A549 (cell line): Measurements from ENCODE around the gene TAS2R3. TPM values are rescaled to one million over a fixed set of nuclear protein-coding genes. Genes with fewer than 3 reads are reported as not detected.
A peak's percentile ranks its signal among the peaks of the same experiment; 100 is the strongest.
"Not testable (repeated sequence)": the region's sequence is repeated elsewhere in the genome, so short reads cannot be mapped to it uniquely, and the experiment has no call there.

Source experiments
- ATAC-seq, 2 experiments: fragments of 200-7000 bp in 1 of 2; fragments of >200 bp in 1 of 2; cut with Nextera tagmentation in 1 of 2; cut with Tn5 transposase in 1 of 2; 3 replicates each; pipeline versions ENCODE4 v1.8.0 to v1.9.1; 2018 to 2020; ENCODE audit warnings: mild to moderate bottlenecking in 1 of 2, moderate library complexity in 1 of 2
- CTCF ChIA-PET: fragments of 300-600 bp; sonication (Branson Sonifier 250); formaldehyde crosslinking; extraction: SDS; loops from one replicate; lab custom pipeline; 2021; ENCODE audit warnings: antibody characterized with exemption, inconsistent platforms; lab: Yijun Ruan, JAX
- POLR2A ChIA-PET: fragments of 350-600 bp; formaldehyde crosslinking; extraction: SDS; loops from one replicate; lab custom pipeline; 2021; ENCODE audit warnings: antibody characterized with exemption, inconsistent platforms; lab: Yijun Ruan, JAX
- DNase-seq, 2 experiments: peaks; one replicate each; pipeline versions ENCODE4 v3.0.0 to v3.0.0-alpha.2; 2011 to 2016; ENCODE audit warnings: low read depth in 1 of 2, low spot score in 1 of 2
- FAIRE-seq: peaks from 2 replicates; lab custom pipeline; 2011; peaks lifted over from hg19 to GRCh38; lab: Jason Lieb, UNC
- H3K27ac ChIP-seq, 2 experiments: fragments of >200 bp; sonication (Bioruptor Twin); formaldehyde crosslinking; 3 replicates each; pipeline ENCODE4 v1.5.1; 2016 to 2017
- H3K4me1 ChIP-seq: fragments of >200 bp; sonication (Bioruptor Twin); formaldehyde crosslinking; 3 replicates; pipeline ENCODE4 v1.6.1; 2016
- H3K4me2 ChIP-seq: fragments of >200 bp; sonication (Bioruptor Twin); formaldehyde crosslinking; 3 replicates; pipeline ENCODE4 v1.6.1; 2016
- H3K4me3 ChIP-seq: fragments of >200 bp; sonication (Bioruptor Twin); formaldehyde crosslinking; 3 replicates; pipeline ENCODE4 v1.5.1; 2016
- H3K9me3 ChIP-seq: fragments of >200 bp; sonication (Bioruptor Twin); formaldehyde crosslinking; 3 replicates; pipeline ENCODE4 v1.6.1; 2016
- BCL3 ChIP-seq: fragments of >200 bp; sonication (Bioruptor Twin); formaldehyde crosslinking; IDR thresholded peaks from 3 replicates; pipeline ENCODE4 v1.6.1; 2016
- CBX2 ChIP-seq: fragments of 200-600 bp; sonication (generic); IDR thresholded peaks from 2 replicates; pipeline ENCODE4 v1.6.1; 2016; ENCODE audit warnings: low read depth, mild to moderate bottlenecking, borderline replicate concordance
- CEBPB ChIP-seq, 2 experiments: fragments of >200 bp in 1 of 2; sonication (Bioruptor Twin) in 1 of 2; formaldehyde crosslinking in 1 of 2; IDR thresholded peaks; 2 replicates each; pipeline ENCODE4 v1.6.1; 2012 to 2016
- CHD2 ChIP-seq: fragments of 150-350 bp; IDR thresholded peaks from 2 replicates; pipeline ENCODE4 v1.6.1; 2014; ENCODE audit warnings: low read length; ENCODE audit not compliant: partially characterized antibody
- EHMT2 ChIP-seq: fragments of 200-600 bp; sonication (generic); IDR thresholded peaks from 2 replicates; pipeline ENCODE4 v1.6.1; 2016; ENCODE audit warnings: antibody characterized with exemption, low read depth, mild to moderate bottlenecking, moderate library complexity
- ESRRA ChIP-seq: fragments of 150-350 bp; IDR thresholded peaks from 2 replicates; pipeline ENCODE4 v1.6.1; 2014; ENCODE audit warnings: mild to moderate bottlenecking, low read length, borderline replicate concordance
- FOSL2 ChIP-seq, 2 experiments: fragments of 450-650 bp in 1 of 2; fragments of >200 bp in 1 of 2; sonication (Bioruptor Twin) in 1 of 2; formaldehyde crosslinking; IDR thresholded peaks; 2 replicates each; pipeline versions ENCODE4 v1.5.0 to v1.6.1; 2016 to 2020; ENCODE audit warnings: mild to moderate bottlenecking in 1 of 2, moderate library complexity in 1 of 2
- FOXS1 ChIP-seq: fragments of 250-450 bp; sonication (Bioruptor Pico); IDR thresholded peaks from 2 replicates; pipeline ENCODE4 v1.5.0; 2020; ENCODE audit warnings: mild to moderate bottlenecking, moderate library complexity
- JUN ChIP-seq, 2 experiments: fragments of >200 bp; sonication (Bioruptor Twin); formaldehyde crosslinking; IDR thresholded peaks; 2 replicates in 1 of 2; 3 replicates in 1 of 2; pipeline ENCODE4 v1.6.1; 2016 to 2017
- JUNB ChIP-seq: fragments of >200 bp; sonication (Bioruptor Twin); formaldehyde crosslinking; IDR thresholded peaks from 2 replicates; pipeline ENCODE4 v1.6.1; 2016
- KDM1A ChIP-seq: fragments of 200-600 bp; sonication (generic); IDR thresholded peaks from 2 replicates; pipeline ENCODE4 v1.6.1; 2016; ENCODE audit warnings: low read depth, mild to moderate bottlenecking
- KDM5A ChIP-seq: fragments of 200-600 bp; sonication (generic); IDR thresholded peaks from 2 replicates; pipeline ENCODE4 v1.6.1; 2016; ENCODE audit warnings: antibody characterized with exemption, mild to moderate bottlenecking
- MAFK ChIP-seq: fragments of 450-650 bp; IDR thresholded peaks from 2 replicates; pipeline ENCODE4 v1.6.1; 2014; ENCODE audit not compliant: partially characterized antibody
- MAZ ChIP-seq: fragments of 150-350 bp; IDR thresholded peaks from 2 replicates; pipeline ENCODE4 v1.6.1; 2014; ENCODE audit warnings: antibody characterized with exemption, low read depth, low read length, borderline replicate concordance
- POLR2A ChIP-seq: IDR thresholded peaks from 2 replicates; pipeline ENCODE4 v1.6.1; 2012; ENCODE audit warnings: mild to moderate bottlenecking, low read length
- SREBF2 ChIP-seq: fragments of 450-650 bp; IDR thresholded peaks from 2 replicates; pipeline ENCODE4 v1.6.1; 2014; ENCODE audit warnings: mild to moderate bottlenecking, moderate library complexity
- TP53 ChIP-seq: fragments of 250-450 bp; sonication (Bioruptor Pico); IDR thresholded peaks from 2 replicates; pipeline ENCODE4 v1.5.0; 2021; ENCODE audit warnings: mild to moderate bottlenecking, moderate library complexity
- USF2 ChIP-seq: fragments of 450-650 bp; IDR thresholded peaks from 2 replicates; pipeline ENCODE4 v1.6.1; 2014; ENCODE audit warnings: antibody characterized with exemption
- ZFP36 ChIP-seq: fragments of 450-650 bp; IDR thresholded peaks from 2 replicates; pipeline ENCODE4 v1.6.1; 2014; ENCODE audit warnings: borderline replicate concordance; ENCODE audit not compliant: partially characterized antibody
- WGBS: methylation state at CpG from one replicate; pipeline ENCODE4 v1.1.6; 2017; ENCODE audit errors: missing lambda C conversion rate; 5-methylcytosine and 5-hydroxymethylcytosine counted together
- polyA plus RNA-seq, 4 experiments: library from polyadenylated mRNA; depleted of rRNA in 3 of 4; stranded (reverse); fragments of >200 nt; fragmentation: RNase III in 1 of 4; extraction: RNeasy Plus Mini Kit Qiagen cat#74134 plus additional on column Dnase treatment in 1 of 4; gene quantifications; 2 replicates in 3 of 4; 3 replicates in 1 of 4; pipeline ENCODE4 v1.2.3, GENCODE V29; 2011 to 2017
- TF ChIP-seq, protein P1 (sequence below): fragments of 250-450 bp; sonication (Bioruptor Pico); IDR thresholded peaks from 2 replicates; pipeline ENCODE4 v1.5.0; 2020; ENCODE audit warnings: low read depth, mild to moderate bottlenecking, moderate library complexity
- TF ChIP-seq, protein P2 (sequence below): fragments of 200-600 bp; sonication (generic); IDR thresholded peaks from 2 replicates; pipeline ENCODE4 v1.6.1; 2016; ENCODE audit warnings: antibody characterized with exemption, mild to moderate bottlenecking, moderate library complexity

Gene TAS2R3
- polyA plus RNA-seq, 2 of the 4 experiments (the other 2 are of a cell fraction): 0.36 TPM; not detected in 1

DNA sequence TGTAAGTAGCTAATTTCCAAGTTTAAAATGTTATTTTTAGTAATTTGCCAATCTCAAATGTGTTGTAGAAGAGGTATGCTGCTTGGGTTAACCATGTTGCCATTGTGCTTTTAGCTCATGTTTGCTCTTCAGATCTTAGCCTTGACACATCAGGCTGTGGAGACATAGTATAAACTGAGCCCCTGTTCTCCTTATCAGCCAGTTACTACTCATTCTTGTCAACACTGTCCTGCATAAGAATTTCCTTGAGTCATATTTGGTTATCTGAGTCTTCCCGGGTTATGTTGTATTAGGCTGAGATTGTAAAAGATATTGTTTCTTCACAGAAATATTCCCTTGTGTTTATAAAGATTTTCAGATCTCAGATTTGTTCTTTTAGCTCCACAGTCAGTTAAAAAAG, 21.7 kb upstream of the TAS2R3 start:
- CTCF ChIA-PET: interaction anchor here (0.8 to 0.9 kb wide), 2 partner anchors 15 to 40 kb away, joined by 3 to 4 read pairs; no protein-coding TSS in a partner anchor
- H3K4me2 ChIP-seq: no peak overlapping the region
- DNase-seq (no peak), FAIRE-seq (no peak), ATAC-seq (no peak)
- 40% methylated on average over 1 of the region's 1 CpG for WGBS
- POLR2A ChIA-PET: no interaction called here
- H3K27ac ChIP-seq: no peak overlapping the region
- peaks cover 15% of the 10 kb centered on the region; the same call in 2 of the 3 replicates for H3K4me1 ChIP-seq
- no peak for TF ChIP-seq KDM5A
- TF ChIP-seq TP53 (CRISPR knock-in tag): no peak
- no peak for TF ChIP-seq USF2
- TF ChIP-seq POLR2A: no peak
- no peak for TF ChIP-seq JUNB
- TF ChIP-seq FOSL2 (IDR thresholded peaks at IDR 0.05): no peak
- TF ChIP-seq FOSL2 (CRISPR knock-in tag; IDR thresholded peaks at IDR 0.05): no peak
- no peak for TF ChIP-seq EHMT2
- no peak for TF ChIP-seq CBX2
- no peak for TF ChIP-seq FOXS1 (CRISPR knock-in tag)
- TF ChIP-seq CHD2: no peak
- no peak for TF ChIP-seq MAFK
- no peak for TF ChIP-seq JUN (IDR thresholded peaks at IDR 0.05)
- no peak for TF ChIP-seq MAZ
- no peak for TF ChIP-seq ESRRA
- no peak overlapping the region for H3K4me3 ChIP-seq
- H3K9me3 ChIP-seq: no peaks in the 10 kb centered on the region

DNA sequence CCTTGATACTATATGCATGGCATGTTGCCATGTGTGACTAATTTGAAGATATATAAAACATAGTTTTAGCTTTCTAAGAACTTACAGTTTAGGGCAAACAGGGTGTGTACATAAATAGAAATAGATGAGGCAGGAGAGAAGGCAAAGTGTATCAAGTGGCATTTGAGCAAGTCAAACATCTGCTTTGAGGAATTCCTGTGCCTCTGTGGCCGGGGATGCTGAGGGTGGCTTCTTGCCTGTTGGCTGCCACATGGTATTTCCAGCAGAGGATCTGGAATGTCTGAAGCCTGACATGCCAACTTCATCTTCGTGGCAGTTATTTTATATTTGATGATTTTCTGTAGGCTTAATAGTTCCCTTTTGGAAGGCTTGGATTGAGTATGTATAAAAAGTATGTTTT, 19.8 kb upstream of the TAS2R3 start:
- Histone ChIP-seq H3K27ac (no peak overlapping the region), H3K4me3 (no peak overlapping the region), H3K4me1 (peaks cover 13% of the 10 kb centered on the region; the same call in 2 of the 3 replicates), H3K9me3 (peaks cover 8% of the 10 kb centered on the region), H3K4me2 (no peak overlapping the region)
- no peak for TF ChIP-seq ZFP36
- WGBS: 63% methylated on average over 2 of the region's 2 CpGs
- POLR2A ChIA-PET: no interaction called here
- CTCF ChIA-PET: no interaction called here
- ATAC-seq: no peak
- no peak for DNase-seq
- no peak for FAIRE-seq

DNA sequence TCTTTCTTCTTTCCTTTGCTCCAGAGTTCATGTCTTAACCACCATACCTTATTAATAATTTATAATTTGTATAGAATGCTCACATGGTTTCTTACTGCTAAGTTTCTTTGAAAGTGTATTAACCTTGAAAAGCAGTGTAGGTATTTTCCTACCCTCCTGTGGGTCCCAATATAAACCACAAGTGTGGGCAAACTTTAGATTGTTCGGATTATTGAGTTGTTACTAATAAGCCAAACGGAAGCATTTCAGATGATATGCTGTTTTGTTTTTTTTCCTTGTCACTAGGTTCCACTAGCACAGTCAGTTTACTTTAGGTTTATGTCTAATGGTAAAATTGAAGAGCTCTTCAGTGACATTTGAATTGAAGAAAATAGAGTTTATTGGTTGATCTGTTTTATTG, 15.5 kb upstream of the TAS2R3 start:
- DNase-seq (no peak), ATAC-seq (no peak), FAIRE-seq (no peak)
- H3K4me2 ChIP-seq: no peak overlapping the region
- peaks cover 50% of the 10 kb centered on the region for H3K9me3 ChIP-seq
- POLR2A ChIA-PET: interaction anchor here (0.9 kb wide), 1 partner anchor 10 kb away, joined by 8 read pairs; the partner anchor contains the start of gene SSBP1
- 84% methylated on average over 2 of the region's 2 CpGs for WGBS
- no peak overlapping the region for H3K4me3 ChIP-seq
- H3K4me1 ChIP-seq: no peaks in the 10 kb centered on the region
- no peak for TF ChIP-seq KDM1A
- TF ChIP-seq CEBPB (IDR thresholded peaks at IDR 0.05): no peak
- TF ChIP-seq, protein P1, sequence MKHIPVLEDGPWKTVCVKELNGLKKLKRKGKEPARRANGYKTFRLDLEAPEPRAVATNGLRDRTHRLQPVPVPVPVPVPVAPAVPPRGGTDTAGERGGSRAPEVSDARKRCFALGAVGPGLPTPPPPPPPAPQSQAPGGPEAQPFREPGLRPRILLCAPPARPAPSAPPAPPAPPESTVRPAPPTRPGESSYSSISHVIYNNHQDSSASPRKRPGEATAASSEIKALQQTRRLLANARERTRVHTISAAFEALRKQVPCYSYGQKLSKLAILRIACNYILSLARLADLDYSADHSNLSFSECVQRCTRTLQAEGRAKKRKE (CRISPR knock-in tag): no peak
- no peak for TF ChIP-seq SREBF2
- no peak for TF ChIP-seq BCL3
- TF ChIP-seq, protein P2, sequence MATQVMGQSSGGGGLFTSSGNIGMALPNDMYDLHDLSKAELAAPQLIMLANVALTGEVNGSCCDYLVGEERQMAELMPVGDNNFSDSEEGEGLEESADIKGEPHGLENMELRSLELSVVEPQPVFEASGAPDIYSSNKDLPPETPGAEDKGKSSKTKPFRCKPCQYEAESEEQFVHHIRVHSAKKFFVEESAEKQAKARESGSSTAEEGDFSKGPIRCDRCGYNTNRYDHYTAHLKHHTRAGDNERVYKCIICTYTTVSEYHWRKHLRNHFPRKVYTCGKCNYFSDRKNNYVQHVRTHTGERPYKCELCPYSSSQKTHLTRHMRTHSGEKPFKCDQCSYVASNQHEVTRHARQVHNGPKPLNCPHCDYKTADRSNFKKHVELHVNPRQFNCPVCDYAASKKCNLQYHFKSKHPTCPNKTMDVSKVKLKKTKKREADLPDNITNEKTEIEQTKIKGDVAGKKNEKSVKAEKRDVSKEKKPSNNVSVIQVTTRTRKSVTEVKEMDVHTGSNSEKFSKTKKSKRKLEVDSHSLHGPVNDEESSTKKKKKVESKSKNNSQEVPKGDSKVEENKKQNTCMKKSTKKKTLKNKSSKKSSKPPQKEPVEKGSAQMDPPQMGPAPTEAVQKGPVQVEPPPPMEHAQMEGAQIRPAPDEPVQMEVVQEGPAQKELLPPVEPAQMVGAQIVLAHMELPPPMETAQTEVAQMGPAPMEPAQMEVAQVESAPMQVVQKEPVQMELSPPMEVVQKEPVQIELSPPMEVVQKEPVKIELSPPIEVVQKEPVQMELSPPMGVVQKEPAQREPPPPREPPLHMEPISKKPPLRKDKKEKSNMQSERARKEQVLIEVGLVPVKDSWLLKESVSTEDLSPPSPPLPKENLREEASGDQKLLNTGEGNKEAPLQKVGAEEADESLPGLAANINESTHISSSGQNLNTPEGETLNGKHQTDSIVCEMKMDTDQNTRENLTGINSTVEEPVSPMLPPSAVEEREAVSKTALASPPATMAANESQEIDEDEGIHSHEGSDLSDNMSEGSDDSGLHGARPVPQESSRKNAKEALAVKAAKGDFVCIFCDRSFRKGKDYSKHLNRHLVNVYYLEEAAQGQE: no peak
- CTCF ChIA-PET: interaction anchor here (1.2 to 4.6 kb wide), 2 partner anchors 10 to 37 kb away, joined by 5 to 29 read pairs; partner anchors contain the start of gene SSBP1
- no peak overlapping the region for H3K27ac ChIP-seq

DNA sequence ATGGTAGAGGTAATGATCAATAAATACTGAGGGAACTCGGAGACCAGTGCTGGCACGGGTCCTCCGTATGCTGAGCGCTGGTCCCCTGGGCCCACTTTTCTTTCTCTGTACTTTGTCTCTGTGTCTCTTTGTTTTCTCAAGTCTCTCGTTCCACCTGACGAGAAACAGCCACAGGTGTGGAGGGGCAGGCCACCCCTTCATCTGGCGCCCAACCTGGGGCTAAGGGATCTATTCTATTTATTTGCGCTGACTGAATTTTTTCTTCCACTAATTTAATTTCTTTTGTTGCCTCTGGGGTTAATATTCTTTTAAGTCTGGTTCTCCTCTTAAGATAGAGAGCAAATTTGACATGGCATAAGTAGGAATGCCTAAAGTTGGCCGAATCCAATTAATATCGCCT, 12.0 kb upstream of the TAS2R3 start:
- WGBS: 97% methylated on average over 10 of the region's 10 CpGs
- DNase-seq: peak in 1 of 2 experiments; percentile 51
- H3K4me3 ChIP-seq, POLR2A ChIA-PET, CTCF ChIA-PET, H3K4me2 ChIP-seq, ATAC-seq, H3K27ac ChIP-seq, FAIRE-seq, H3K4me1 ChIP-seq: not testable (repeated sequence)
- peaks cover 59% of the 10 kb centered on the region for H3K9me3 ChIP-seq
